Activated naive CD8-positive, alpha-beta T cell treated with anti-CD3 and anti-CD28 coated beads for 36 hours (primary cell): ENCODE data around the gene HOXC9. TPM values are rescaled to one million over a fixed set of nuclear protein-coding genes. Genes with fewer than 3 reads are reported as not detected.

Experiments used
- total RNA-seq, 2 experiments: library from RNA; stranded (reverse); gene quantifications; one replicate each; pipeline ENCODE4 v1.2.3, GENCODE V29; 2021

The HOXC9 gene
- total RNA-seq, 2 experiments from 2014 or later: not detected

Other genes starting within 250 kb of the HOXC9 start
- not detected for gene CISTR, start 248.2 kb upstream of the HOXC9 start, total RNA-seq
- not detected for gene HOXC13, start 61.3 kb upstream of the HOXC9 start, total RNA-seq
- gene HOXC12, start 45.3 kb upstream of the HOXC9 start, total RNA-seq: not detected
- not detected for gene HOXC11, start 27.0 kb upstream of the HOXC9 start, total RNA-seq
- gene HOTAIR, start 25.2 kb upstream of the HOXC9 start, total RNA-seq: not detected
- gene HOXC10, start 15.0 kb upstream of the HOXC9 start, total RNA-seq: not detected
- not detected for gene HOXC8, start 8.8 kb downstream of the HOXC9 start, total RNA-seq
- gene HOXC6, start 28.3 kb downstream of the HOXC9 start, total RNA-seq: not detected
- gene HOXC5, start 32.9 kb downstream of the HOXC9 start, total RNA-seq: not detected
- gene HOXC4, start 53.7 kb downstream of the HOXC9 start, total RNA-seq: 1 to 10 TPM in 1 of 2 experiments, under 1 TPM in 1; 0.56 to 1.0 TPM
- gene SMUG1, start 188.8 kb downstream of the HOXC9 start, total RNA-seq: 10 to 100 TPM; 18.0 to 18.3 TPM